Measurements from ENCODE around the gene NECAB3. TPM values are rescaled to one million over a fixed set of nuclear protein-coding genes. Genes with fewer than 3 reads are reported as not detected.

NECAB3 gene
- total RNA-seq, 1 experiment from 2014 or later: 43.5 TPM

DNA sequence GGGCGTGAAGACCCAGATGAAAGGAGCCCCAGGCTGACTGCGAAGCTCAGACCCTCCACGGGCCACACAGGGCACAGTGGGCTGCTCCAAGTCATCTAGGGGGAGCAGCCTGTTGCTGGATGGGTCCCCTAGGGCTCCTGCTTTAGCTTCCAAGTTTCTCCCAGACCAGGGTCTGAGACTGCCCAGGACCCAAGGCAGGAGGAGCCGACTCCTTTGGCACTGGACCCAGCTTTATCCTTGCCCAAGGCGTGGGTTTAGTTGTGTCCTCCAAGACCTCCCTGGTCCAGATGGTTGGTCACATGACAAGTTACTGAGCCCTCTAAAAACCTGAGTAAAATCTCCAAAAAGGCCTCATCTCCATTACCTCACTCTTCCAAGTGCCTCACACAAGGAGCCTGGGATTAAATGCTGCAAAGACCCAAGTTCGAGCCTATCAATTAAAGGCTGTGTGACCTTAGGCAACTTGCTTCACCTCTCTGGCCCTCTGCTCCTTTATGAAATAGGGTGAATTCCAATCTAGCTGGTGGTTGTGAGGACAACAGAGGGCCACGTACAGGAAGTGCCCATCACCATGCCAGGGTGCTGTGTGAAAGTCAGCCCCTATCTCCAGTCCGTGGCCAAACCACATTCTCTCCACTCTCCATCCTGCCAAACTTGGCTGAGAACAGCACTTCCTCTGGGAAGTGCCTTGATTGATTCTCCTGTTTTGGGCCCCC, 2.5 kb downstream of the NECAB3 start:
- H3K27ac ChIP-seq (ENCODE audit: low read length): no peak overlapping the region
- ATAC-seq (no peak), DNase-seq (no peak)
- H4K20me1 ChIP-seq (ENCODE audit: low read length): no peaks in the 10 kb centered on the region
- POLR2A ChIA-PET (ENCODE audit: unreplicated experiment): no interaction called here
- H3K9me3 ChIP-seq (ENCODE audit: low read length): no peaks in the 10 kb centered on the region
- TSS peak; percentile 29 for BruUV-seq (replicated peaks)
- peak overlapping the region; percentile 88 for H3K4me2 ChIP-seq (ENCODE audit: low read length)
- H3K9me2 ChIP-seq (replicated peaks; ENCODE audit: low read length): no peaks in the 10 kb centered on the region
- no peaks in the 10 kb centered on the region for H3K27me3 ChIP-seq (ENCODE audit: low read length)
- no peak overlapping the region for H3K4me3 ChIP-seq (ENCODE audit: low read length)
- peaks cover 31% of the 10 kb centered on the region for H3K4me1 ChIP-seq (ENCODE audit: insufficient read depth, low read length)
- H3F3A ChIP-seq (ENCODE audit: low read length, unreplicated experiment): peaks cover 5% of the 10 kb centered on the region
- TF ChIP-seq, protein P1, sequence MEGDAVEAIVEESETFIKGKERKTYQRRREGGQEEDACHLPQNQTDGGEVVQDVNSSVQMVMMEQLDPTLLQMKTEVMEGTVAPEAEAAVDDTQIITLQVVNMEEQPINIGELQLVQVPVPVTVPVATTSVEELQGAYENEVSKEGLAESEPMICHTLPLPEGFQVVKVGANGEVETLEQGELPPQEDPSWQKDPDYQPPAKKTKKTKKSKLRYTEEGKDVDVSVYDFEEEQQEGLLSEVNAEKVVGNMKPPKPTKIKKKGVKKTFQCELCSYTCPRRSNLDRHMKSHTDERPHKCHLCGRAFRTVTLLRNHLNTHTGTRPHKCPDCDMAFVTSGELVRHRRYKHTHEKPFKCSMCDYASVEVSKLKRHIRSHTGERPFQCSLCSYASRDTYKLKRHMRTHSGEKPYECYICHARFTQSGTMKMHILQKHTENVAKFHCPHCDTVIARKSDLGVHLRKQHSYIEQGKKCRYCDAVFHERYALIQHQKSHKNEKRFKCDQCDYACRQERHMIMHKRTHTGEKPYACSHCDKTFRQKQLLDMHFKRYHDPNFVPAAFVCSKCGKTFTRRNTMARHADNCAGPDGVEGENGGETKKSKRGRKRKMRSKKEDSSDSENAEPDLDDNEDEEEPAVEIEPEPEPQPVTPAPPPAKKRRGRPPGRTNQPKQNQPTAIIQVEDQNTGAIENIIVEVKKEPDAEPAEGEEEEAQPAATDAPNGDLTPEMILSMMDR (conservative IDR thresholded peaks at IDR 0.05; ENCODE audit: low read depth, low read length): no peak
- TF ChIP-seq EZH2 (IDR thresholded peaks at IDR 0.05; ENCODE audit: low read length, unreplicated experiment) (no peak), EZH2phosphoT487 (IDR thresholded peaks at IDR 0.05; ENCODE audit: borderline replicate concordance, low read length) (no peak)
- no peak overlapping the region for H2AFZ ChIP-seq (ENCODE audit: low read length)
- peaks cover 31% of the 10 kb centered on the region for H3K79me2 ChIP-seq (ENCODE audit: low read length)
- CTCF ChIA-PET: interaction anchor here (0.5 to 0.6 kb wide), 2 partner anchors 614 to 696 kb away, joined by 3 to 7 read pairs; no protein-coding TSS in a partner anchor
- intact Hi-C loops (cut with micrococcal nuclease): loop anchor here (5.0 kb wide), 1 partner anchor 61 kb away; the partner anchor contains the start of gene ZNF341
- no peak overlapping the region for H3K9ac ChIP-seq (ENCODE audit: low read length)
- peaks cover 14% of the 10 kb centered on the region for H3K36me3 ChIP-seq (ENCODE audit: low read depth, low read length)

- Histone ChIP-seq H3K79me2 (ENCODE audit: low read length) (peaks cover 31% of the 10 kb centered on the region), H4K20me1 (ENCODE audit: low read length) (no peaks in the 10 kb centered on the region), H3K36me3 (ENCODE audit: low read depth, low read length) (peaks cover 14% of the 10 kb centered on the region; the same call in 1 of the 2 replicates), H3K4me2 (ENCODE audit: low read length) (no peak overlapping the region), H3K9ac (ENCODE audit: low read length) (no peak overlapping the region), H3K4me1 (ENCODE audit: insufficient read depth, low read length) (peaks cover 31% of the 10 kb centered on the region), H3K27ac (ENCODE audit: low read length) (no peak overlapping the region), H3K9me3 (ENCODE audit: low read length) (no peaks in the 10 kb centered on the region), H3K9me2 (replicated peaks; ENCODE audit: low read length) (no peaks in the 10 kb centered on the region), H3K4me3 (ENCODE audit: low read length) (no peak overlapping the region), H3K27me3 (ENCODE audit: low read length) (no peaks in the 10 kb centered on the region), H2AFZ (ENCODE audit: low read length) (no peak overlapping the region), H3F3A (ENCODE audit: low read length, unreplicated experiment) (peaks cover 5% of the 10 kb centered on the region)
- ChIA-PET POLR2A (ENCODE audit: unreplicated experiment) (no interaction called here), CTCF (interaction anchor here (0.6 kb wide), 1 partner anchor 697 kb away, joined by 3 read pairs; no protein-coding TSS in a partner anchor)
- intact Hi-C loops (cut with micrococcal nuclease): loop anchor here (5.0 kb wide), 1 partner anchor 61 kb away; the partner anchor contains the start of gene ZNF341
- DNase-seq (no peak), ATAC-seq (no peak)
- no peak for TF ChIP-seq EZH2phosphoT487 (IDR thresholded peaks at IDR 0.05; ENCODE audit: borderline replicate concordance, low read length)
- TF ChIP-seq EZH2 (IDR thresholded peaks at IDR 0.05; ENCODE audit: low read length, unreplicated experiment): no peak
- TF ChIP-seq, protein P1 (conservative IDR thresholded peaks at IDR 0.05; ENCODE audit: low read depth, low read length): no peak
- BruUV-seq (replicated peaks): no TSS peak
These were observed 3.3 kb downstream of the NECAB3 start for GRCh38 chr20:33670715-33671499.
